GM18507 (cell line): ENCODE results near the gene PTGFRN.

Source experiments
- DNase-seq: peaks from one replicate; pipeline ENCODE4 v3.0.0; 2011; ENCODE audit warnings: low read depth; ENCODE audit not compliant: insufficient read length; ENCODE audit errors: extremely low spot score
- FAIRE-seq: peaks from 2 replicates; lab custom pipeline; 2011; peaks lifted over from hg19 to GRCh38; lab: Jason Lieb, UNC

The PTGFRN gene

GRCh38 chr1:117017062-117017461 is 107.3 kb downstream of the PTGFRN start:
- no peak for DNase-seq
- FAIRE-seq = no peak

GRCh38 chr1:117017648-117018047 is 107.9 kb downstream of the PTGFRN start:
- DNase-seq = no peak
- no peak for FAIRE-seq

DNA sequence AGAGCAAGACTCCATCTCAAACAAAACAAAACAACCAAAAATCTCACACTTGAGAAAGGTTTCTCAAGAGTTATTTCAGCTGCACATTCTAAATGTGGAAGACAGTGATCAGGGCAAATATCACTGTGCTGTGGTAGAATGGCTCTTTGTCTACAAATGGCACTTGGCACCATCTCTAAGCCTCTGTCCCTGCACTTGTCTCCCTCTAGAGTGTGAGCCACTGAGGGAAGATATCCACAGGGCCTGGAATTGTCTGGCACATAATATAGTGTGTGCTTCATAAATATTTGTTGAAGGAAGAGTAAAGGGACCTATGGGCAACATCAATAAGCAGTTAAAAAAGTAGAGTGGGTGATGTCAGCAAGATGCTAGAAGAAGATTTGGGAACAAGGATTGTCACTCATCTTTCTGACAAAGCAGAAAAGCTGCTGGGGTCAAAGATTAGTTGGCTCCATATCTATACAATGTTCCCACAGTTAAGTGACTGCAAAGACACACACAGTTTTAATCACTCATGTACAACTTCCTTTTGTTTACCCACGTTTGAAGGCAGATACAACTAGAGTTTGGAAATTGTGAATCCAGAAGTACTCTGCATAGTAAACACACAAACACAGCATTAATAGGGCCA is 110.9 kb downstream of the PTGFRN start:
- FAIRE-seq = no peak
- no peak for DNase-seq

DNA sequence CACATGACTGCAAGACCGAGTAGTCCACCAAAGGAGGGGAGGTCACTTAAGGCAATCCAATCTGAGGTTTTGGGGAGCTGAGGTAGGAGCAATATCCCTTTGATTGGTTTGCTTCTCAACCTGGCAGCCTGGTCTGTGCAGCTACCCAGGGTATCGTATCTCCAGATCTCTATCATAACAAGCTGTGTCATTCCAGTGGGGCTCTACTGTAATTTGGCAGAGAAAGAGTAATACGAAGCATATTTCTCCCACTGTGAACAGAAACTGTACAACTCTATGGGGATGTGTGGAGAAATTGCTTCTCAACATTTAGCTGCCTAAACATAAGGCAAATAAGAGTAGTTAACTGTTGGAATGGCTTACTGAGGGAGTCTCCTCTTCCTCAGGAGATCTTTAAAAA is 112.4 kb downstream of the PTGFRN start:
- FAIRE-seq (no peak), DNase-seq (no peak)

DNA sequence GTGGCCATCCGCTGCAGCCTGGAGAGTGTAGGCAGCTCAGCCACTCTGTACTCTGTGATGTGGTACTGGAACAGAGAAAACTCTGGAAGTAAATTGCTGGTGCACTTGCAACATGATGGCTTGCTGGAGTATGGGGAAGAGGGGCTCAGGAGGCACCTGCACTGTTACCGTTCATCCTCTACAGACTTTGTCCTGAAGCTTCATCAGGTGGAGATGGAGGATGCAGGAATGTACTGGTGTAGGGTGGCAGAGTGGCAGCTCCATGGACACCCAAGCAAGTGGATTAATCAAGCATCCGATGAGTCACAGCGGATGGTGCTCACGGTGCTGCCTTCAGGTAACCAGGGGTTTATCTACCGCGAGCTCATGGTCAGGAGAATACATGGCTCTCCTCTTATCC is 115.9 kb downstream of the PTGFRN start:
- FAIRE-seq (no peak), DNase-seq (no peak)

DNA sequence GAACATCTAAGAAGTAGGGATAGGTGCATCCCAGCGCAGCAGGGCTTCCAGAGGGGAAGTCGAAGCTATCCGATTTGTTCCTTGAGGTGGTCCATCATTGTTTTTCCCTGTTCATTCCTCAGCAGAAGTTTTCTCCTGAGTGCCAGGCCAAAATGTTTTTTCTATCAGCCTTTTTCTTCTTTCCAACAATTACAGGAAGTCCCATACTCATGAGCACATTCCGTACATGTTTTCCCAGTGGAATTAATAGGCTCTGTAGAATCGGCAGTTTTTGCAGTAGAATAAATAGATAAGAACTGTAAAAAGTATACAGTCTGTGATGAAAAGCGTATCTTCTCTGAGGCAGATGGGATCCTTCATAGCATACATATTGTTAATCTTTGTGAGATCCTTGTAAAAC is 116.6 kb downstream of the PTGFRN start:
- FAIRE-seq (no peak), DNase-seq (no peak)

GRCh38 chr1:117029685-117030084 is 120.0 kb downstream of the PTGFRN start:
- FAIRE-seq (no peak), DNase-seq (no peak)

DNA sequence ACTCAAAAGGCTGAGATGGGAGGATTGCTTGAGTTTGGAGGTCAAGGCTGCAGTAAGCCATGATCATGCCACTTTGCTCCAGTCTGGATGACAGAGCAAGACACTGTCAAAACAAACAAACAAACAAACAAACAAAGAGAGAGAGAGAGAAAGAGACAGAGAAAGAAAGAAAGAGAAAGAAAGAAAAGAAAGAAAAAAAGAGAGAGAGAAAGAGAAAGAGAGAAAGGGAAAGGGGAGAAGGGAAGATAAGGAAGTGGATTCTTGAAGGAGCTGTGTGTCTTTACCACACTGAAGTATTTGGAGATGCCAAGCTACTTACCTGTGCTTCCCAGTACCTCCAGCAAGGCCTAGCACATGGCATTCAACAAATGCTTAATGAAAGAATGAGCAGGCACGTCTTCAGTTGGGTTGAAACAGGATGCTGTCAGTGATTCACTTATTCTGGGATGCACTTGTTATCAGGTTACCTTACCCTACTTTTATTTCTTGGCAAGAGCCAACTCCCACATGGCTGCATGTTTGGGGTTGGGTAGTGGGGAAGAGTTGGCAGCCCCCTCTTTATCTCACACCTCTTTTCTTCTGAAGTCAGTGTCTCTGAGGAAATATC is 120.7 kb downstream of the PTGFRN start:
- DNase-seq (no peak), FAIRE-seq (no peak)

DNA sequence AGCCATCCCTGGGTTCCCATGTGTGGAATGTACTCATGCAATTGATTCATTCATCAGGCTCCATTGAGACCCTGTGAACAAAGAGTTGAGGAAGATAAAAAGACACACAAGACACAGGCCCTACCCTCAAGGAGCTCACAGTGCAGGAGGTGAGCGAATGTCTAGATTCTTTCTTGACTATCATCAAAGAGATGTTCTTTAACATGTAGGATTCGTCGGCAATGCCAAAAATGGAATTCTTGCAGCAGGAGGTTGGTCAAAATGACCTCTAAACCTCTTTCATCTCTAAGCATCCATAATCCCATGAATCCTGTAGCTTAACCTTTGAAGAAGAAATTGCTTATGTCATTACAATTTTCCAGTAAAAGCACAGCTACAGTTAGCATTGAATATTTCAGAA is 122.5 kb downstream of the PTGFRN start:
- no peak for FAIRE-seq
- no peak for DNase-seq

- FAIRE-seq = no peak
Measured at GRCh38 chr1:117032681-117033539, 123.2 kb downstream of the PTGFRN start.

DNA sequence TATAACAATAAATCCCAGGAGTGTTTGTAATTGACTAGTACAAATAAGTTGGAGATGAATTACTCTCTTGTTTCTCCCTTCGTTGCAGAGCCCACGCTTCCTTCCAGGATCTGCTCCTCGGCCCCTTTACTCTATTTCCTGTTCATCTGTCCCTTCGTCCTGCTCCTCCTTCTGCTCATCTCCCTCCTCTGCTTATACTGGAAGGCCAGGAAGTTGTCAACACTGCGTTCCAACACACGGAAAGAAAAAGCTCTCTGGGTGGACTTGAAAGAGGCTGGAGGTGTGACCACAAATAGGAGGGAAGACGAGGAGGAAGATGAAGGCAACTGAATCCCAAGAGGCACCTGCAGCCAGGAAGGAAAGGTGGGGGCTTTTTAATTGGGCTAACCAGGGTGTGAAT is 124.1 kb downstream of the PTGFRN start:
- FAIRE-seq (no peak), DNase-seq (no peak)

More at GRCh38 chr1:117032681-117033539, 123.2 kb downstream of the PTGFRN start:
- no peak for DNase-seq

- DNase-seq = no peak
- no peak for FAIRE-seq
Measured at GRCh38 chr1:117034791-117035290, 125.1 kb downstream of the PTGFRN start.

DNA sequence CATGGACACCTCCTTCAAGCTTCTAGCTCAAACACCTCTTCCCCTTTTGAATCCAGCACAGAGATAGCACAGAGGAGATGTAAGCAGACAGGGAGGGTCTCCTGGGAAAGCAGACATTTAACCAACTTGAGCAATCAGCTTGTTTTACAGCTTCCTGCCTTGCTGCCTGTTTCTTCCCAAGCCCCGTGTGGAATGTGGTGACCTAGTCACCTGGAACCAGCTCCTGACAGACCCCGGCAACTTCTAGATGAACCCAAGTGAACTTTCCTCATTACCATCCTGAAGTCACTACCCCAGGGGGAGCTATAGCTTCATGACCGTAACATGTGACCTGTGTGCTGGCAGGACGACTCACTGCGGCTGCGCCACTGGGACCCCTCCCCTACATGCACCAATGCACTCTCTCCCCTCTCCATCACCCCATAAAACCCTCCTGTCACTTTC is 126.3 kb downstream of the PTGFRN start:
- DNase-seq = no peak
- no peak for FAIRE-seq

DNA sequence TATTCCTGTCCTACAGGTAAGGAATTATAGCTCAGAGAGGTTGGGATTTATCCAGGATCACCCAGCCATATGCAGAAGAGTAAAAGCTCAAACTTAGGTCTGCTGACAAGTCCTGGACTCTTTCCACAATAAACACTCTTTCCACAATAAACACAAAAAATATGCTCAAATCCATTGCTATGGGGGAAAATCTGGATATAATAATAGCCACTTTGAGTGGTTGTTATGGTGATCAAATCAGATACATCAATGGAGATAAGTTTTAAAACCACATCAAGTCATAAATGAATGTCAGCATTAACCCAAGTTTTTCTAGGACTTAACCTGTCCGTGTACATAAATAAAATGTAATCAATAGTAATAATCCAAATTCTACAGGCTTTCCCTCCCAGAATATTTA is 128.1 kb downstream of the PTGFRN start:
- no peak for DNase-seq
- FAIRE-seq = no peak

DNA sequence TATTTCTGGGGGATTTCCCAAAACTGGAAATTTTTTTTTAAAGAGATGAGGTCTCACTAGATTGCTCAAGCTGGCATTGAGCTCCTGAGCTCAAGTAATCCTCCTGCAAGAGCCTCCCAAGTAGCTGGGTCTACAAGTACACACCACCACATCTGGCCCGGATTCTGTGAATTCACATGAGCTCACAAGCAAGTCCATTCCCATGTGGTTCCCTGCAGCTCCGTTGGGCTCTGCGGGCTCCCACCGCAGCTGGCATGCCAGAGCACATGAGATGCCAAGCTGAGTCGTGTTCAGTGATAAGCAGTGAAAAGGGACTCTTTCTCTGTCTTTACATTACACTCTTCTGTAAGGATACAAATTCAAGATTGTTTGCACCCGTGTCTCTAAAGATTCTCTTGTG is 128.5 kb downstream of the PTGFRN start:
- FAIRE-seq (no peak), DNase-seq (no peak)
